ENCODE data around the gene ZFAND3.

GRCh38 chr6:37785002-37785662, 34.4 kb upstream of the ZFAND3 start:
- TF ChIP-seq POLR2A (IDR thresholded peaks at IDR 0.05; ENCODE audit: low read depth, low read length) (no peak), CTCF (conservative IDR thresholded peaks at IDR 0.05; ENCODE audit: low read depth, low read length) (no peak), MXI1 (IDR thresholded peaks at IDR 0.05; ENCODE audit: borderline replicate concordance, low read depth, low read length) (no peak), FOS (IDR thresholded peaks at IDR 0.05; ENCODE audit: low read depth, low read length) (no peak), USF2 (IDR thresholded peaks at IDR 0.05; ENCODE audit: low read depth, low read length) (no peak)

Data from IMR-90 (cell line).